AG04449 (cell line): ENCODE data around the gene OXNAD1.
"Not testable (repeated sequence)": the region's sequence is repeated elsewhere in the genome, so short reads cannot be mapped to it uniquely, and the experiment has no call there.

Experiments
- CTCF ChIA-PET: fragments of 350-600 bp; formaldehyde crosslinking; extraction: SDS; loops from one replicate; lab custom pipeline; 2021; ENCODE audit warnings: antibody characterized with exemption; lab: Yijun Ruan, JAX
- POLR2A ChIA-PET: fragments of 400-600, 350-600 bp; formaldehyde crosslinking; extraction: SDS; loops from one replicate; lab custom pipeline; 2020; ENCODE audit warnings: antibody characterized with exemption, inconsistent platforms; lab: Yijun Ruan, JAX
- DNase-seq: peaks from one replicate; pipeline ENCODE4 v3.0.0-alpha.2; 2010; ENCODE audit warnings: low read depth, low spot score
- H3K4me3 ChIP-seq: 2 replicates; pipeline ENCODE4 v1.5.1; 2011; ENCODE audit warnings: low read depth, mild to moderate bottlenecking, control low read depth, low read length
- CTCF ChIP-seq: IDR thresholded peaks from one replicate; pipeline ENCODE4 v1.5.1; 2011; ENCODE audit warnings: mild to moderate bottlenecking, moderate library complexity, low read length, control low read depth, inconsistent platforms; ENCODE audit not compliant: insufficient read depth; ENCODE audit errors: missing control alignments

The OXNAD1 gene

GRCh38 chr3:16305111-16305541 lies 40.1 kb downstream of the OXNAD1 start:
- ChIA-PET CTCF (interaction anchor here (1.3 to 2.6 kb wide), 4 partner anchors 9 to 241 kb away, joined by 3 to 16 read pairs (median 6); no protein-coding TSS in a partner anchor), POLR2A (no interaction called here)
- no peak for TF ChIP-seq CTCF
- no peak overlapping the region for H3K4me3 ChIP-seq
- no peak for DNase-seq

GRCh38 chr3:16307832-16308531 lies 43.0 kb downstream of the OXNAD1 start:
- TF ChIP-seq CTCF = no peak
- CTCF ChIA-PET = interaction anchor here (0.6 to 2.1 kb wide), 7 partner anchors 10 to 219 kb away, joined by 3 to 8 read pairs (median 3); no protein-coding TSS in a partner anchor
- POLR2A ChIA-PET = no interaction called here
- no peak overlapping the region for H3K4me3 ChIP-seq
- no peak for DNase-seq

- CTCF ChIA-PET = interaction anchor here (0.6 to 2.1 kb wide), 2 partner anchors 18 to 218 kb away, joined by 3 to 8 read pairs; no protein-coding TSS in a partner anchor
- POLR2A ChIA-PET = no interaction called here
- no peak overlapping the region for H3K4me3 ChIP-seq
- TF ChIP-seq CTCF = no peak
- DNase-seq = no peak
Observed at GRCh38 chr3:16308727-16309126, 43.7 kb downstream of the OXNAD1 start.

- ChIA-PET CTCF (no interaction called here), POLR2A (no interaction called here)
- no peak overlapping the region for H3K4me3 ChIP-seq
- no peak for TF ChIP-seq CTCF
- DNase-seq = no peak
Observed at GRCh38 chr3:16309558-16309957, 44.5 kb downstream of the OXNAD1 start.

GRCh38 chr3:16310486-16310885 lies 45.5 kb downstream of the OXNAD1 start:
- H3K4me3 ChIP-seq, CTCF ChIA-PET, POLR2A ChIA-PET, DNase-seq: not testable (repeated sequence)

GRCh38 chr3:16311960-16312451 lies 47.0 kb downstream of the OXNAD1 start:
- H3K4me3 ChIP-seq = no peak overlapping the region
- no peak for DNase-seq
- TF ChIP-seq CTCF = no peak

More at GRCh38 chr3:16311960-16312451, 47.0 kb downstream of the OXNAD1 start:
- ChIA-PET CTCF (interaction anchor here (0.9 kb wide), 1 partner anchor 12 kb away, joined by 6 read pairs; no protein-coding TSS in a partner anchor), POLR2A (no interaction called here)
